Natural killer cell (primary cell): ENCODE data around the gene SNN. TPM values are rescaled to one million over a fixed set of nuclear protein-coding genes. Genes with fewer than 3 reads are reported as not detected.

Experiments used
- ATAC-seq, 3 donors: fragments of 150-1000 bp in 2 of 3; fragments of 200-7000 bp in 1 of 3; cut with Tn5 transposase; 1 replicate in 1 of 3; 2 replicates in 2 of 3; pipeline ENCODE4 v1.10.0; 2021; ENCODE audit warnings: mild to moderate bottlenecking in 2 of 3, moderate library complexity in 2 of 3
- DNase-seq, 2 donors: peaks; one replicate each; pipeline versions ENCODE4 v3.0.0 to v3.0.0-alpha.2; 2013 to 2021; ENCODE audit warnings: mixed read lengths in 1 of 2
- H3K27ac ChIP-seq: one replicate; pipeline ENCODE4 v1.5.1; 2013; ENCODE audit warnings: mild to moderate bottlenecking, low read length
- H3K27me3 ChIP-seq: one replicate; pipeline ENCODE4 v1.6.1; 2013; ENCODE audit warnings: low read length; ENCODE audit not compliant: control insufficient read depth, insufficient read depth
- H3K36me3 ChIP-seq: one replicate; pipeline ENCODE4 v1.6.1; 2013; ENCODE audit warnings: low read length; ENCODE audit not compliant: control insufficient read depth, insufficient read depth
- H3K4me1 ChIP-seq: one replicate; pipeline ENCODE4 v1.6.1; 2013; ENCODE audit warnings: low read length; ENCODE audit not compliant: control insufficient read depth, insufficient read depth
- H3K4me3 ChIP-seq: one replicate; pipeline ENCODE4 v1.5.1; 2013; ENCODE audit warnings: low read length
- H3K9me3 ChIP-seq: one replicate; pipeline ENCODE4 v1.6.1; 2013; ENCODE audit warnings: low read length; ENCODE audit not compliant: control insufficient read depth, insufficient read depth
- H3K27ac Mint-ChIP-seq, 2 donors: one replicate each; pipeline ENCODE4 v1.8.0; 2022; ENCODE audit warnings: mild to moderate bottlenecking in 2 of 2, mixed read lengths in 2 of 2, moderate library complexity in 1 of 2
- H3K27me3 Mint-ChIP-seq, 2 donors: one replicate each; pipeline ENCODE4 v1.8.0; 2022; ENCODE audit warnings: low read depth in 2 of 2, mixed read lengths in 2 of 2
- H3K36me3 Mint-ChIP-seq: one replicate; pipeline ENCODE4 v1.8.0; 2022; ENCODE audit warnings: mixed read lengths
- H3K4me1 Mint-ChIP-seq, 2 donors: one replicate each; pipeline ENCODE4 v1.8.0; 2022; ENCODE audit warnings: mixed read lengths in 2 of 2
- H3K4me3 Mint-ChIP-seq: one replicate; pipeline ENCODE4 v1.8.0; 2022; ENCODE audit warnings: mild to moderate bottlenecking, moderate library complexity, mixed read lengths
- H3K9me3 Mint-ChIP-seq, 2 donors: one replicate each; pipeline ENCODE4 v1.8.0; 2022; ENCODE audit warnings: mixed read lengths in 2 of 2
- WGBS: methylation state at CpG from one replicate; pipeline ENCODE4 v1.1.7; 2013; ENCODE audit warnings: missing lambda C conversion rate; ENCODE audit not compliant: insufficient coverage; 5-methylcytosine and 5-hydroxymethylcytosine counted together
- intact Hi-C: fragments of 100-400 bp; cut with micrococcal nuclease; formaldehyde crosslinking; loops from one replicate; pipeline ENCODE4 v1.14.2; 2022
- total RNA-seq, 4 donors: library from RNA; stranded (reverse); fragments of 120-200 nt in 1 of 4; gene quantifications; one replicate each; pipeline versions ENCODE4 v1.2.3 to v1.2.4, GENCODE V29; 2013 to 2022
- TF ChIP-seq, protein P1 (sequence below): fragments of 200-600 bp; IDR thresholded peaks from one replicate; pipeline ENCODE4 v1.8.0; 2022; ENCODE audit warnings: antibody characterized with exemption

The SNN gene
- total RNA-seq, 3 donors from 2014 or later (not counting 1 experiment from before 2014, with no cell fraction given), result 5.3 to 20.0 (median 12.5) TPM

DNA sequence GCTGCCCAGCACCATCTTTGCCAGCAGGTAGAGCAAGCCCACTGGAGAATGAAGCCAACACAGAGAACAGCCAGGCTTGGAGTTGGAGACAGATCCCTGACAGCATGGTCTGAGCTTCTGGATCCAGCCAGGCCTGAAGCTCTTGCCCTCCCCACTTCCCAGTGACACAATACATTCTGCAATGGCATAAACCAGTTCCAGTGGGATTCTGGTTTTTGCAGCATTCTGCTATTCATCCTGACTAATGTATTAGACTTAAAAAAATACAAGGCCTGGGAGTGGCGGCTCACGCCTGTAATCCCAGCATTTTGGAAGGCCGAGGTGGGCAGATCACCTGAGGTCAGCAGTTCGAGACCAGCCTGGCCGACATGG, 41.0 kb upstream of the SNN start:
- H3K27ac Mint-ChIP-seq, result no peak overlapping the region
- no peak for ATAC-seq
- intact Hi-C loops, result no loop called here
- H3K27ac ChIP-seq, result no peak overlapping the region
- no peak for DNase-seq
- H3K4me3 Mint-ChIP-seq, result no peak overlapping the region
- TF ChIP-seq, protein P1, sequence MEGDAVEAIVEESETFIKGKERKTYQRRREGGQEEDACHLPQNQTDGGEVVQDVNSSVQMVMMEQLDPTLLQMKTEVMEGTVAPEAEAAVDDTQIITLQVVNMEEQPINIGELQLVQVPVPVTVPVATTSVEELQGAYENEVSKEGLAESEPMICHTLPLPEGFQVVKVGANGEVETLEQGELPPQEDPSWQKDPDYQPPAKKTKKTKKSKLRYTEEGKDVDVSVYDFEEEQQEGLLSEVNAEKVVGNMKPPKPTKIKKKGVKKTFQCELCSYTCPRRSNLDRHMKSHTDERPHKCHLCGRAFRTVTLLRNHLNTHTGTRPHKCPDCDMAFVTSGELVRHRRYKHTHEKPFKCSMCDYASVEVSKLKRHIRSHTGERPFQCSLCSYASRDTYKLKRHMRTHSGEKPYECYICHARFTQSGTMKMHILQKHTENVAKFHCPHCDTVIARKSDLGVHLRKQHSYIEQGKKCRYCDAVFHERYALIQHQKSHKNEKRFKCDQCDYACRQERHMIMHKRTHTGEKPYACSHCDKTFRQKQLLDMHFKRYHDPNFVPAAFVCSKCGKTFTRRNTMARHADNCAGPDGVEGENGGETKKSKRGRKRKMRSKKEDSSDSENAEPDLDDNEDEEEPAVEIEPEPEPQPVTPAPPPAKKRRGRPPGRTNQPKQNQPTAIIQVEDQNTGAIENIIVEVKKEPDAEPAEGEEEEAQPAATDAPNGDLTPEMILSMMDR, result no peak
- no peaks in the 10 kb centered on the region for H3K36me3 Mint-ChIP-seq
- no peaks in the 10 kb centered on the region for H3K27me3 Mint-ChIP-seq
- H3K4me1 ChIP-seq, result peaks cover 50% of the 10 kb centered on the region
- H3K4me1 Mint-ChIP-seq, result peaks cover 17 to 26% of the 10 kb centered on the region in 2 donors
- no peaks in the 10 kb centered on the region for H3K27me3 ChIP-seq
- peaks cover 0 to 3% of the 10 kb centered on the region in 2 donors for H3K9me3 Mint-ChIP-seq
- no peaks in the 10 kb centered on the region for H3K9me3 ChIP-seq
- no peak overlapping the region for H3K4me3 ChIP-seq
- 98% methylated on average over 5 of the region's 5 CpGs for whole genome bisulfite sequencing
- H3K36me3 ChIP-seq, result no peaks in the 10 kb centered on the region

DNA sequence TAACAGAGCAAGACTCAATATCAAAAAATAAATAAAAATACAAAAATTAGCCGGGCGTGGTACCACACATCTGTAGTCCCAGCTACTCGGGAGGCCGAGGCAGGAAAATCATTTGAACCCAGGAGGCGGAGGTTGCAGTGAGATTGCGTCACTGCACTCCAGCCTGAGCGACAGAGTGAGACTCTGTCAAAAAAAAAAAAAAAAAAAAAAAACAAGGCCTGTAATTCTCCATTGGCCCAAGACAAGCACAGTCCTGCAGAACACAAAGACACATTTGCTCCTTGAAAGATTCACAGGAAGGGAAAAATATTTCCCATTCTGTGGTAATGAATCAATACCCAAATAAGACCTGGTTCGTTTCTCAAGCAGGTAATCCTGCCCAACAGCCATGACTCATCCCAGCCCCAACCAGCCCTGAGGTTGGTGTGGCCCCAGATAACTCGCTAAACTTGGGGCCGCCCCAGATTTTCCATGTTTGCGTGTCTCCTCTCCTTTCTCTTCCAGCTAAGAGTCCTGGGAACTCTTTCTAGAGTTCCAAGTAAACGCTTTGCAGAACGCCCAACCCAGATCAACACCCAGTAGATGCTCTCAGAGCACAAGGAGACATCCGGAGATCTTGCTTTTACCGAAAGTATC, 40.3 kb upstream of the SNN start:
- no peaks in the 10 kb centered on the region for H3K9me3 ChIP-seq
- DNase-seq (no peak), ATAC-seq (no peak)
- Mint-ChIP-seq H3K4me1 (peaks cover 12 to 21% of the 10 kb centered on the region in 2 donors), H3K27ac (no peak overlapping the region), H3K36me3 (no peaks in the 10 kb centered on the region), H3K9me3 (peaks cover 0 to 3% of the 10 kb centered on the region in 2 donors), H3K27me3 (no peaks in the 10 kb centered on the region), H3K4me3 (no peak overlapping the region)
- TF ChIP-seq, protein P1, result no peak
- H3K4me1 ChIP-seq, result peaks cover 45% of the 10 kb centered on the region
- WGBS, result 80% methylated on average over 15 of the region's 15 CpGs
- H3K27ac ChIP-seq, result no peak overlapping the region
- no peak overlapping the region for H3K4me3 ChIP-seq
- no peaks in the 10 kb centered on the region for H3K36me3 ChIP-seq
- no peaks in the 10 kb centered on the region for H3K27me3 ChIP-seq
- intact Hi-C loops, result no loop called here

DNA sequence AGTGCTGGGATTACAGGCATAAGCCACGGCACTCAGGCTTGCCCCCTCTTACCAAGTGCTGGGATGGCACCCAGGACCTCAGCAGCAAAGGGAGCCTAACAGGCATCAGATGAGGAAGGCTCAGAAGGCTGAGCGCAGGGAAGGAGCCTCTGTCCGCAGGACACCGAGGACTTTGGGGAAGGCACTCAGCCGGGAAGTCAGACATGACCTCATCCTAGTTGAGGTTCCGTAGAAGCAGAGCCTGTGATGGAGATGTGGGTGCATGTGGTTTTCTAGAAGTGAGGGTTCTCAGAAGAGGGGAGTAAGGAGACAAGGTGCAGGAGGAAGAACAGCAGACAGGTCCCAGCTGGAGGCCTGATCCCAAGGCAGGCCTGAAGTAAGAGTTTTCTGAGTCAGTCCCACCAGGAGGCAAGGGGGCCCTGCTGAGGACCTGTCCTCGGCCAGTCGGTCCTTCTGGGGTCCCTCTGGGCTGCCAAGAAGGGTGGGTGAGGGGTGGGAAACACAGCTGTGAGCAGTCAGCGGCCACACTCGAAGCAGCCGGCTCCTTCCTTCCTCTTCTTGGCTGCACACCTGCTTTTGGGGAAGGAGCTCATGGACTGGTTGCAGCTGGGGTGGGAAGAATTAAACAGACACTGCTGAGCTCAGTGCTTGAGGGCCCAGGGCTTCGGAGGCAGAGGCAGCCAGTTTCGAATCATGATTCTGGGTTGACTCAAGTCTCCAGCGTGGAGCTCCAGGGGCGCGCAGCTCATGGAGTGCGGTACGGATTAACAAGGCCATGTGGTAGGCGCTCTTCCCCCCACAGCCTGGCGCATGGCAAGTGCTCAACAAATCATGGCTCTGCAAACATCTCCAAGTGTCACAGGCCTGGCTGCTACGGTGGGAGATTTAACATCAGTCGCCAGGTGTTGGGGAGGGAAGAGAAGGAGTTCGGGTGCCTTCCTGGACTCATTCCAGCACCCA, 38.9 kb upstream of the SNN start:
- TF ChIP-seq, protein P1, result no peak
- Mint-ChIP-seq H3K27ac (no peak overlapping the region), H3K36me3 (no peaks in the 10 kb centered on the region), H3K4me3 (no peak overlapping the region), H3K4me1 (peaks cover 14 to 21% of the 10 kb centered on the region in 2 donors), H3K9me3 (no peaks in the 10 kb centered on the region), H3K27me3 (no peaks in the 10 kb centered on the region)
- Histone ChIP-seq H3K4me1 (peaks cover 31% of the 10 kb centered on the region), H3K36me3 (no peaks in the 10 kb centered on the region), H3K4me3 (no peak overlapping the region), H3K27me3 (no peaks in the 10 kb centered on the region), H3K9me3 (no peaks in the 10 kb centered on the region), H3K27ac (no peak overlapping the region)
- DNase-seq, result peak in 1 of 2 donors; percentile 28
- intact Hi-C loops, result no loop called here
- peak in 1 of 3 donors; percentile 30 for ATAC-seq
- WGBS, result 53% methylated on average over 23 of the region's 23 CpGs
